Neural progenitor cell (in vitro differentiated cells): Measurements from ENCODE around the gene NARS2. TPM values are rescaled to one million over a fixed set of nuclear protein-coding genes. Genes with fewer than 3 reads are reported as not detected.

Experiments
- DNase-seq: peaks from one replicate; pipeline ENCODE4 v3.0.0-alpha.2; 2016; ENCODE audit warnings: low spot score
- H2AFZ ChIP-seq: fragments of 200-600 bp; sonication (generic); replicated peaks from 2 replicates; pipeline ENCODE4 v1.6.1; 2016; ENCODE audit warnings: antibody characterized with exemption
- H3F3A ChIP-seq: fragments of 200-600 bp; sonication (generic); 2 replicates; pipeline ENCODE4 v1.6.1; 2016; ENCODE audit warnings: antibody characterized with exemption, low read depth
- H3K27ac ChIP-seq: fragments of 200-600 bp; sonication (generic); 2 replicates; pipeline ENCODE4 v1.5.1; 2016; ENCODE audit warnings: mild to moderate bottlenecking
- H3K27me3 ChIP-seq: fragments of 200-600 bp; sonication (generic); 2 replicates; pipeline ENCODE4 v1.6.1; 2016; ENCODE audit warnings: mild to moderate bottlenecking, moderate library complexity
- H3K36me3 ChIP-seq: fragments of 200-600 bp; sonication (generic); 2 replicates; pipeline ENCODE4 v1.5.1; 2016
- H3K4me1 ChIP-seq: fragments of 200-600 bp; sonication (generic); 2 replicates; pipeline ENCODE4 v1.6.1; 2016; ENCODE audit warnings: mixed run types
- H3K4me2 ChIP-seq: fragments of 200-600 bp; sonication (generic); 2 replicates; pipeline ENCODE4 v1.6.1; 2016
- H3K4me3 ChIP-seq: fragments of 200-600 bp; sonication (generic); 2 replicates; pipeline ENCODE4 v1.5.1; 2016
- H3K79me2 ChIP-seq: fragments of 200-600 bp; sonication (generic); 2 replicates; pipeline ENCODE4 v1.6.1; 2016; ENCODE audit warnings: low read depth
- H3K9ac ChIP-seq: fragments of 200-600 bp; sonication (generic); 2 replicates; pipeline ENCODE4 v1.6.1; 2016
- H3K9me3 ChIP-seq: fragments of 200-600 bp; sonication (generic); 2 replicates; pipeline ENCODE4 v1.5.1; 2016; ENCODE audit warnings: low read depth
- H4K20me1 ChIP-seq: fragments of 200-600 bp; sonication (generic); 2 replicates; pipeline ENCODE4 v1.6.1; 2016; ENCODE audit warnings: low read depth
- H3K27ac Mint-ChIP-seq: 3 replicates; pipeline ENCODE4 v1.8.0; 2021; ENCODE audit warnings: mixed read lengths
- H3K27me3 Mint-ChIP-seq: 2 replicates; pipeline ENCODE4 v1.8.0; 2022; ENCODE audit warnings: low read depth, mild to moderate bottlenecking, inconsistent platforms, moderate library complexity, mixed read lengths; ENCODE audit not compliant: insufficient read depth
- H3K36me3 Mint-ChIP-seq: 3 replicates; pipeline ENCODE4 v1.8.0; 2021; ENCODE audit warnings: mixed read lengths
- H3K4me1 Mint-ChIP-seq: 3 replicates; pipeline ENCODE4 v1.8.0; 2021; ENCODE audit warnings: mixed read lengths
- H3K4me3 Mint-ChIP-seq: 3 replicates; pipeline ENCODE4 v1.8.0; 2021; ENCODE audit warnings: mild to moderate bottlenecking, moderate library complexity, mixed read lengths
- H3K9me3 Mint-ChIP-seq: 3 replicates; pipeline ENCODE4 v1.8.0; 2020; ENCODE audit warnings: mixed read lengths
- CTCF ChIP-seq: fragments of 200-600 bp; sonication (generic); IDR thresholded peaks from 2 replicates; pipeline ENCODE4 v1.5.1; 2017; ENCODE audit warnings: antibody characterized with exemption, mild to moderate bottlenecking
- EZH2 ChIP-seq: fragments of 200-600 bp; sonication (generic); IDR thresholded peaks from 2 replicates; pipeline ENCODE4 v1.6.1; 2017; ENCODE audit warnings: antibody characterized with exemption, mild to moderate bottlenecking, moderate library complexity
- EZH2phosphoT487 ChIP-seq: fragments of 200-600 bp; sonication (generic); IDR thresholded peaks from 2 replicates; pipeline ENCODE4 v1.6.1; 2017; ENCODE audit warnings: antibody characterized with exemption
- total RNA-seq: library from RNA; depleted of rRNA; stranded (reverse); fragments of >200 nt; gene quantifications from 2 replicates; pipeline ENCODE4 v1.2.3, GENCODE V29; 2015; ENCODE audit warnings: low replicate concordance

Gene NARS2
- total RNA-seq, result 41.9 and 53.0 TPM in 2 replicates

- H3K4me1 ChIP-seq, result peaks cover 28% of the 10 kb centered on the region
- H3K79me2 ChIP-seq, result peaks cover 33% of the 10 kb centered on the region
- H3K27me3 Mint-ChIP-seq, result peaks cover 6% of the 10 kb centered on the region
- peak within 1 kb of the TSS; percentile 82 for H3K4me2 ChIP-seq
- DNase-seq, result peak; percentile 97
- peak within 1 kb of the TSS; percentile 95 for H3K27ac Mint-ChIP-seq
- H2AFZ ChIP-seq, result peak within 1 kb of the TSS; percentile 91
- no peaks in the 10 kb centered on the region for H3K9me3 Mint-ChIP-seq
- no peaks in the 10 kb centered on the region for H4K20me1 ChIP-seq
- no peaks in the 10 kb centered on the region for H3K27me3 ChIP-seq
- peak within 1 kb of the TSS; percentile 97 for H3K4me3 Mint-ChIP-seq
- peaks cover 29% of the 10 kb centered on the region for H3F3A ChIP-seq
- TF ChIP-seq CTCF, result no peak
- no peak for TF ChIP-seq EZH2phosphoT487
- TF ChIP-seq EZH2, result no peak
- peak within 1 kb of the TSS; percentile 48 for H3K9ac ChIP-seq
- H3K27ac ChIP-seq, result peak within 1 kb of the TSS; percentile 43
- H3K4me1 Mint-ChIP-seq, result peaks cover 16% of the 10 kb centered on the region
- H3K36me3 ChIP-seq, result no peaks in the 10 kb centered on the region
- peak within 1 kb of the TSS; percentile 70 for H3K4me3 ChIP-seq
- H3K36me3 Mint-ChIP-seq, result peaks cover 12% of the 10 kb centered on the region
- no peaks in the 10 kb centered on the region for H3K9me3 ChIP-seq
Measured at GRCh38 chr11:78574386-78575381, at the start of gene NARS2. NARS2 (minus strand) TSS chr11:78574864; CDS start chr11:78574488, 376 bp downstream.

DNA sequence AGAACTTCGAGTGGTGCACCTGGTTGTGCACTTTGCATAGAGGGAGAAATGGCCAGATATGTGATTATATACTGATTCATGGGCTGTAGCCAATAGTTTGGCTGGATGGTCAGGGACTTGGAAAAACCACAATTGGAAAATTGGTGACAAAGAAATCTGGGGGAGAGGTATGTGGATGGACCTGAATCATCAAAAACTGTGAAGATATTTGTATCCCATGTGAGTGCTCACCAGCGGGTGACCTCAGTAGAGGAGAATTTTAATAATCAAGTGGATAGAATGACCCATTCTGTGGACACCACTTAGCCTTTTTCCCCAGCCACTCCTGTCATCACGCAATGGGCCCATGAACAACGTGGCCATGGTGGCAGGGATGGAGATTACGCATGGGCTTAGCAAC, 48.0 kb upstream of the NARS2 start:
- H3K79me2 ChIP-seq, result no peaks in the 10 kb centered on the region
- H3K4me1 Mint-ChIP-seq, result no peaks in the 10 kb centered on the region
- H3K36me3 Mint-ChIP-seq, result no peaks in the 10 kb centered on the region
- H4K20me1 ChIP-seq, result no peaks in the 10 kb centered on the region
- H3K4me2 ChIP-seq, result no peak overlapping the region
- no peaks in the 10 kb centered on the region for H3F3A ChIP-seq
- H3K9me3 ChIP-seq, result peaks cover 3% of the 10 kb centered on the region
- H3K4me3 ChIP-seq, result no peak overlapping the region
- no peaks in the 10 kb centered on the region for H3K4me1 ChIP-seq
- H3K27me3 ChIP-seq, result no peaks in the 10 kb centered on the region
- no peak overlapping the region for H2AFZ ChIP-seq
- H3K4me3 Mint-ChIP-seq, result no peak overlapping the region
- peaks cover 28% of the 10 kb centered on the region for H3K9me3 Mint-ChIP-seq
- H3K27ac ChIP-seq, result no peak overlapping the region
- no peak for DNase-seq
- no peak for TF ChIP-seq CTCF
- no peak for TF ChIP-seq EZH2phosphoT487
- TF ChIP-seq EZH2, result no peak
- H3K9ac ChIP-seq, result no peak overlapping the region
- H3K27me3 Mint-ChIP-seq, result peaks cover 2% of the 10 kb centered on the region
- H3K27ac Mint-ChIP-seq, result no peak overlapping the region
- H3K36me3 ChIP-seq, result no peaks in the 10 kb centered on the region

- DNase-seq, result no peak
- TF ChIP-seq EZH2phosphoT487 (no peak), CTCF (no peak), EZH2 (no peak)
- H3K4me2 ChIP-seq, result no peak overlapping the region
- no peaks in the 10 kb centered on the region for H3K4me1 ChIP-seq
- H3K27ac ChIP-seq, result no peak overlapping the region
- H3K9ac ChIP-seq, result no peak overlapping the region
- no peak overlapping the region for H3K4me3 Mint-ChIP-seq
- no peaks in the 10 kb centered on the region for H3K4me1 Mint-ChIP-seq
- H3K4me3 ChIP-seq, result no peak overlapping the region
- no peaks in the 10 kb centered on the region for H3K36me3 ChIP-seq
- no peaks in the 10 kb centered on the region for H3K27me3 ChIP-seq
- peaks cover 2% of the 10 kb centered on the region for H3K27me3 Mint-ChIP-seq
- no peaks in the 10 kb centered on the region for H3K36me3 Mint-ChIP-seq
- H3K9me3 Mint-ChIP-seq, result peaks cover 25% of the 10 kb centered on the region
- H2AFZ ChIP-seq, result no peak overlapping the region
- peaks cover 3% of the 10 kb centered on the region for H3K9me3 ChIP-seq
- no peaks in the 10 kb centered on the region for H3K79me2 ChIP-seq
- no peaks in the 10 kb centered on the region for H4K20me1 ChIP-seq
- no peaks in the 10 kb centered on the region for H3F3A ChIP-seq
- no peak overlapping the region for H3K27ac Mint-ChIP-seq
Measured at GRCh38 chr11:78620159-78620558, 45.5 kb upstream of the NARS2 start.
